HEK293 (cell line): ENCODE data around the gene CHRM4.

Source experiments
- BCL11B ChIP-seq: fragments of 450-650 bp; formaldehyde crosslinking; IDR thresholded peaks from 2 replicates; pipeline ENCODE4 v1.5.1; 2016; ENCODE audit warnings: low read depth, missing biosample characterization, missing genetic modification characterization
- HOXA7 ChIP-seq: sonication (generic); formaldehyde crosslinking; IDR thresholded peaks from 2 replicates; pipeline ENCODE4 v1.8.1; 2022; ENCODE audit warnings: missing genetic modification reagents, borderline replicate concordance
- KLF7 ChIP-seq: fragments of 450-650 bp; formaldehyde crosslinking; IDR thresholded peaks from 2 replicates; pipeline ENCODE4 v1.5.1; 2016; ENCODE audit warnings: missing biosample characterization, missing genetic modification characterization, borderline replicate concordance
- REST ChIP-seq: fragments of 450-650 bp; formaldehyde crosslinking; IDR thresholded peaks from 2 replicates; pipeline ENCODE4 v1.5.1; 2016; ENCODE audit warnings: missing biosample characterization, missing genetic modification characterization
- ZBTB10 ChIP-seq: fragments of 450-650 bp; formaldehyde crosslinking; IDR thresholded peaks from 2 replicates; pipeline ENCODE4 v1.5.1; 2016; ENCODE audit warnings: missing biosample characterization, missing genetic modification characterization
- ZBTB8A ChIP-seq: fragments of 450-650 bp; formaldehyde crosslinking; IDR thresholded peaks from 2 replicates; pipeline ENCODE4 v1.5.1; 2016; ENCODE audit warnings: missing biosample characterization, missing genetic modification characterization
- ZFHX2 ChIP-seq: fragments of 450-650 bp; formaldehyde crosslinking; conservative IDR thresholded peaks from 2 replicates; pipeline ENCODE4 v1.5.1; 2016; ENCODE audit warnings: missing biosample characterization, missing genetic modification characterization
- ZFP41 ChIP-seq: fragments of 450-650 bp; formaldehyde crosslinking; IDR thresholded peaks from 2 replicates; pipeline ENCODE4 v1.5.1; 2016; ENCODE audit warnings: missing biosample characterization, missing genetic modification characterization, borderline replicate concordance
- ZNF16 ChIP-seq: fragments of 450-650 bp; formaldehyde crosslinking; IDR thresholded peaks from 2 replicates; pipeline ENCODE4 v1.5.1; 2016; ENCODE audit warnings: low read depth, missing biosample characterization, missing genetic modification characterization
- ZNF274 ChIP-seq, 2 experiments: fragments of 200-500 bp in 1 of 2; fragments of 450-650 bp in 1 of 2; sonication (Bioruptor generic) in 1 of 2; formaldehyde crosslinking in 1 of 2; IDR thresholded peaks; 2 replicates each; pipeline versions ENCODE4 v1.5.1 to v1.6.1; 2014 to 2016; ENCODE audit warnings: borderline replicate concordance in 1 of 2, inconsistent platforms in 1 of 2, low read length in 1 of 2, missing biosample characterization in 1 of 2, missing genetic modification characterization in 1 of 2
- ZNF324 ChIP-seq: fragments of 450-650 bp; formaldehyde crosslinking; IDR thresholded peaks from 2 replicates; pipeline ENCODE4 v1.5.1; 2016; ENCODE audit warnings: missing biosample characterization, missing genetic modification characterization
- ZNF335 ChIP-seq: fragments of 450-650 bp; formaldehyde crosslinking; conservative IDR thresholded peaks from 2 replicates; pipeline ENCODE4 v1.5.1; 2016; ENCODE audit warnings: missing biosample characterization, missing genetic modification characterization
- ZNF600 ChIP-seq: fragments of 450-650 bp; formaldehyde crosslinking; IDR thresholded peaks from 2 replicates; pipeline ENCODE4 v1.5.1; 2016; ENCODE audit warnings: missing biosample characterization, missing genetic modification characterization
- ZNF747 ChIP-seq: fragments of 450-650 bp; formaldehyde crosslinking; IDR thresholded peaks from 2 replicates; pipeline ENCODE4 v1.5.1; 2016; ENCODE audit warnings: missing biosample characterization, missing genetic modification characterization
- ZNF837 ChIP-seq: fragments of 450-650 bp; formaldehyde crosslinking; IDR thresholded peaks from 2 replicates; pipeline ENCODE4 v1.5.1; 2016; ENCODE audit warnings: missing biosample characterization, missing genetic modification characterization
- ZSCAN5A ChIP-seq: fragments of 450-650 bp; formaldehyde crosslinking; IDR thresholded peaks from 2 replicates; pipeline ENCODE4 v1.5.1; 2016; ENCODE audit warnings: missing biosample characterization, missing genetic modification characterization
- TF ChIP-seq, protein P1 (sequence below): fragments of 450-650 bp; formaldehyde crosslinking; conservative IDR thresholded peaks from 2 replicates; pipeline ENCODE4 v1.5.1; 2016; ENCODE audit warnings: low read depth, missing biosample characterization, missing genetic modification characterization
- TF ChIP-seq, protein P2 (sequence below): fragments of 450-650 bp; formaldehyde crosslinking; IDR thresholded peaks from 2 replicates; pipeline ENCODE4 v1.5.1; 2017; ENCODE audit warnings: missing biosample characterization, missing genetic modification characterization

CHRM4 gene

GRCh38 chr11:46392421-46393230 is 1.1 kb upstream of the CHRM4 start (continued):
- peak; percentile 74; the same call in 1 of the 2 replicates for TF ChIP-seq ZBTB10 (tag by site-specific recombination)
- peak; percentile 99 for TF ChIP-seq REST (tag by site-specific recombination)
- TF ChIP-seq ZFHX2, result peak; percentile 89
- TF ChIP-seq ZFP41, result no peak
- no peak for TF ChIP-seq ZNF16 (tag by site-specific recombination)
- peak; percentile 76 for TF ChIP-seq ZNF335 (tag by site-specific recombination)
- TF ChIP-seq, protein P1, sequence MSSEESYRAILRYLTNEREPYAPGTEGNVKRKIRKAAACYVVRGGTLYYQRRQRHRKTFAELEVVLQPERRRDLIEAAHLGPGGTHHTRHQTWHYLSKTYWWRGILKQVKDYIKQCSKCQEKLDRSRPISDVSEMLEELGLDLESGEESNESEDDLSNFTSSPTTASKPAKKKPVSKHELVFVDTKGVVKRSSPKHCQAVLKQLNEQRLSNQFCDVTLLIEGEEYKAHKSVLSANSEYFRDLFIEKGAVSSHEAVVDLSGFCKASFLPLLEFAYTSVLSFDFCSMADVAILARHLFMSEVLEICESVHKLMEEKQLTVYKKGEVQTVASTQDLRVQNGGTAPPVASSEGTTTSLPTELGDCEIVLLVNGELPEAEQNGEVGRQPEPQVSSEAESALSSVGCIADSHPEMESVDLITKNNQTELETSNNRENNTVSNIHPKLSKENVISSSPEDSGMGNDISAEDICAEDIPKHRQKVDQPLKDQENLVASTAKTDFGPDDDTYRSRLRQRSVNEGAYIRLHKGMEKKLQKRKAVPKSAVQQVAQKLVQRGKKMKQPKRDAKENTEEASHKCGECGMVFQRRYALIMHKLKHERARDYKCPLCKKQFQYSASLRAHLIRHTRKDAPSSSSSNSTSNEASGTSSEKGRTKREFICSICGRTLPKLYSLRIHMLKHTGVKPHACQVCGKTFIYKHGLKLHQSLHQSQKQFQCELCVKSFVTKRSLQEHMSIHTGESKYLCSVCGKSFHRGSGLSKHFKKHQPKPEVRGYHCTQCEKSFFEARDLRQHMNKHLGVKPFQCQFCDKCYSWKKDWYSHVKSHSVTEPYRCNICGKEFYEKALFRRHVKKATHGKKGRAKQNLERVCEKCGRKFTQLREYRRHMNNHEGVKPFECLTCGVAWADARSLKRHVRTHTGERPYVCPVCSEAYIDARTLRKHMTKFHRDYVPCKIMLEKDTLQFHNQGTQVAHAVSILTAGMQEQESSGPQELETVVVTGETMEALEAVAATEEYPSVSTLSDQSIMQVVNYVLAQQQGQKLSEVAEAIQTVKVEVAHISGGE (tag by site-specific recombination), result peak; percentile 50
- peak; percentile 68; the same call in 1 of the 2 replicates for TF ChIP-seq KLF7 (tag by site-specific recombination)
- TF ChIP-seq ZNF747 (tag by site-specific recombination), result no peak
- no peak for TF ChIP-seq ZNF274 (IDR thresholded peaks at IDR 0.05; ENCODE audit: low read length)
- no peak for TF ChIP-seq ZNF274 (tag by site-specific recombination; IDR thresholded peaks at IDR 0.05; ENCODE audit: borderline replicate concordance)
- no peak for TF ChIP-seq ZSCAN5A
- peak; percentile 59 for TF ChIP-seq ZNF600 (tag by site-specific recombination)
- TF ChIP-seq BCL11B, result 0 out of 2 replicates have a peak, but pooled peaks have one; percentile 50
- TF ChIP-seq, protein P2, sequence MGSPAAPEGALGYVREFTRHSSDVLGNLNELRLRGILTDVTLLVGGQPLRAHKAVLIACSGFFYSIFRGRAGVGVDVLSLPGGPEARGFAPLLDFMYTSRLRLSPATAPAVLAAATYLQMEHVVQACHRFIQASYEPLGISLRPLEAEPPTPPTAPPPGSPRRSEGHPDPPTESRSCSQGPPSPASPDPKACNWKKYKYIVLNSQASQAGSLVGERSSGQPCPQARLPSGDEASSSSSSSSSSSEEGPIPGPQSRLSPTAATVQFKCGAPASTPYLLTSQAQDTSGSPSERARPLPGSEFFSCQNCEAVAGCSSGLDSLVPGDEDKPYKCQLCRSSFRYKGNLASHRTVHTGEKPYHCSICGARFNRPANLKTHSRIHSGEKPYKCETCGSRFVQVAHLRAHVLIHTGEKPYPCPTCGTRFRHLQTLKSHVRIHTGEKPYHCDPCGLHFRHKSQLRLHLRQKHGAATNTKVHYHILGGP (tag by site-specific recombination), result no peak
- TF ChIP-seq HOXA7 (CRISPR knock-in tag), result no peak
- peak; percentile 48; the same call in 1 of the 2 replicates for TF ChIP-seq ZNF324
- no peak for TF ChIP-seq ZNF837 (tag by site-specific recombination)
- peak; percentile 95 for TF ChIP-seq ZBTB8A (tag by site-specific recombination)
